Measurements from ENCODE around the gene RTN4RL2. TPM values are rescaled to one million over a fixed set of nuclear protein-coding genes. Genes with fewer than 3 reads are reported as not detected.

The RTN4RL2 gene
- total RNA-seq, 1 donor from 2014 or later = 3.2 TPM

DNA sequence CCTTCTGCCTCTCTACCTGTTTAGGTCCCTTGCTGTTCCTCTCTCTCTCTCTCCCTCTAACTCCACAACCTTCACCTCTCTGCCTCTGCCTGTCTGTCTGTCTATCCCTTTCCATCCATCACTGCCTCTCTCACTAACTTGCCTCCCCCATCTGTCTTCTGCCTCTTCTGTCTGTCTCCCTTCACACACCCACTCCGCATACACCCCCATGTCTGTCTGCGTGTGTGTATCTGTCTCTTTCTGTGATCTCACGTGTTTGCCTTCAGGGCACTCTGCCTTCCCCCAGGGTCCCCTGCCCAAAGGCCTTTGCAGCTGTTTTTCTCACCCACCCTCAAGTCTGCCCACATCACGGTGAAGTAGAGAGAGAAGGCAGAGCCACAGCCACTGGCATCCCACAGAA lies 7.9 kb downstream of the RTN4RL2 start:
- no peak for DNase-seq
- Histone ChIP-seq H3K9me3 (no peaks in the 10 kb centered on the region), H3K4me1 (no peaks in the 10 kb centered on the region), H3K27me3 (no peaks in the 10 kb centered on the region), H3K27ac (no peak overlapping the region), H3K4me3 (no peak overlapping the region), H3K36me3 (no peaks in the 10 kb centered on the region)
- no peak for ATAC-seq
- intact Hi-C loops (cut with DNase I) = no loop called here
- TF ChIP-seq, protein P1, sequence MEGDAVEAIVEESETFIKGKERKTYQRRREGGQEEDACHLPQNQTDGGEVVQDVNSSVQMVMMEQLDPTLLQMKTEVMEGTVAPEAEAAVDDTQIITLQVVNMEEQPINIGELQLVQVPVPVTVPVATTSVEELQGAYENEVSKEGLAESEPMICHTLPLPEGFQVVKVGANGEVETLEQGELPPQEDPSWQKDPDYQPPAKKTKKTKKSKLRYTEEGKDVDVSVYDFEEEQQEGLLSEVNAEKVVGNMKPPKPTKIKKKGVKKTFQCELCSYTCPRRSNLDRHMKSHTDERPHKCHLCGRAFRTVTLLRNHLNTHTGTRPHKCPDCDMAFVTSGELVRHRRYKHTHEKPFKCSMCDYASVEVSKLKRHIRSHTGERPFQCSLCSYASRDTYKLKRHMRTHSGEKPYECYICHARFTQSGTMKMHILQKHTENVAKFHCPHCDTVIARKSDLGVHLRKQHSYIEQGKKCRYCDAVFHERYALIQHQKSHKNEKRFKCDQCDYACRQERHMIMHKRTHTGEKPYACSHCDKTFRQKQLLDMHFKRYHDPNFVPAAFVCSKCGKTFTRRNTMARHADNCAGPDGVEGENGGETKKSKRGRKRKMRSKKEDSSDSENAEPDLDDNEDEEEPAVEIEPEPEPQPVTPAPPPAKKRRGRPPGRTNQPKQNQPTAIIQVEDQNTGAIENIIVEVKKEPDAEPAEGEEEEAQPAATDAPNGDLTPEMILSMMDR (IDR thresholded peaks at IDR 0.05) = no peak

DNA sequence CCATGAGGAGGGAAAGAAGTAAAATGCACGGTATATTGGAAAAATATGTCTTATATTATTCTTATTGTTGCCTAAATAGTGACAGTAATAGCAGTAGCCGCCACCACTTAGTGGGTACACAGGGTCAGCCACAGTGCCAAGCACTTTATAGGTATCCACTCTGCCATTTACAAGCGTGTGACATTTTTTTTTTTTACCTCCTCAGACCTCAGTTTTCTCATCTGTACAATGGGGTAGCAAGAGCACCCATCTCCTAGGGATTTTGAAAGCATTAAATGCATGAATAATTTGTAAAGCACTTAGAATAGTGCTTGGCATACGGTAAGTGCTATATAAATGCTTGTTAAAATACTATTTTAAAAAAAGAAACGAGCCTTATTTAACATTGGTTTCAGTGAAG lies 8.9 kb downstream of the RTN4RL2 start:
- H3K4me3 ChIP-seq = no peak overlapping the region

DNA sequence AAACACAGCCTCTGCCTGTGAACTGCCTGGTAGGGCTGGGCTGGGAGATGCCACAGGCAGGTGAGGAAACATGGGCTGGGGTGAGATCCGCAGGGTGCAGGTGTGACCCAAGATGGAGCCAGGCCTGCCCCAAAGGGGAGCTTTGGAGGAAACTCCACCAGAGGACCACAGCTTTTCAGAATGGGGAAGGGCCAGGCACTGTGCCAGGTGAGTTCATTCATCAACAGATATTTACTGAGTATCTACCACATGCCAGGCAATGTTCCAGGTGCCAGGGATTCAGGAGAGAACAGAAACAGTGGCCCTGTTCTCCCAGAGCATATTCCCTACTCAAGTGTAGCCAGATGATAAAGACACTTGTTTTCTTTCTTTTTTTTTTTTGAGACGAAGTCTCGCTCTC lies 11.2 kb downstream of the RTN4RL2 start:
- Histone ChIP-seq H3K27ac (no peak overlapping the region), H3K9me3 (no peaks in the 10 kb centered on the region), H3K27me3 (no peaks in the 10 kb centered on the region), H3K36me3 (no peaks in the 10 kb centered on the region), H3K4me3 (no peak overlapping the region), H3K4me1 (peaks cover 6% of the 10 kb centered on the region)
- ATAC-seq (no peak), DNase-seq (no peak)
- intact Hi-C loops (cut with DNase I) = no loop called here
- TF ChIP-seq, protein P1 (IDR thresholded peaks at IDR 0.05) = no peak

More for the DNA sequence above, 8.9 kb downstream of the RTN4RL2 start:
- TF ChIP-seq, protein P1 (IDR thresholded peaks at IDR 0.05) = no peak
- no peaks in the 10 kb centered on the region for H3K36me3 ChIP-seq
- no peaks in the 10 kb centered on the region for H3K27me3 ChIP-seq
- H3K9me3 ChIP-seq = no peaks in the 10 kb centered on the region
- ATAC-seq = no peak
- no peak for DNase-seq
- intact Hi-C loops (cut with DNase I) = no loop called here
- H3K27ac ChIP-seq = no peak overlapping the region
- H3K4me1 ChIP-seq = no peaks in the 10 kb centered on the region

DNA sequence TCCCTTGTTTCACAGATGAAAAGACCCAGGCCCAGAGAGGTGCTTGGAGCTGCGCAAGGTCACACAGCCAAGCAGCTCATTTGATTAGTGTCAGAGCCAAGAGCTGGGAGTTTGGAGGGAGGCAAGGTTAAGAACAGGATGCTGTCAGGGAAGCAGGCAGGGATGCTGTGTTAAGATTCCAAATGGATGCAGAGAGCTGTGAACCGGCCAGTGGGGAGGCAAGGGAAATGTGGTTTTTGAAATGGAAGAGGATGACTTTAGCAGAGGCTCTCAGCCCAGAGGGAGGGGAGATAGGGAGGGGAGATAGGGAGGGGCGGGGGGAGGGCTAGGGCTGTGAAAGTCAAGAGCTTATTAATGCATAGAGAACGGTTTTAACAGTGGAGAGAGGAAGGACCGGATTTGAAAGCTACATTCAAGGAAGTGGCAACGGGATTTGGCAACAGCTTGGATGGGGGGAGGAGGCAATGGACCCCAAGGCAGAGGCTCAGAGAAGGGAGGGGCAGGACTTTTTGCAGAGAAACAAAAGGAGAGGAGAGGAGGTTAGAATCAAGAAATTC lies 13.0 kb downstream of the RTN4RL2 start:
- intact Hi-C loops (cut with DNase I) = no loop called here
- Histone ChIP-seq H3K27ac (no peak overlapping the region), H3K9me3 (no peaks in the 10 kb centered on the region), H3K36me3 (no peaks in the 10 kb centered on the region), H3K4me3 (no peak overlapping the region), H3K27me3 (no peaks in the 10 kb centered on the region), H3K4me1 (peaks cover 12% of the 10 kb centered on the region)
- TF ChIP-seq, protein P1 (IDR thresholded peaks at IDR 0.05) = no peak
- DNase-seq = no peak
- no peak for ATAC-seq

DNA sequence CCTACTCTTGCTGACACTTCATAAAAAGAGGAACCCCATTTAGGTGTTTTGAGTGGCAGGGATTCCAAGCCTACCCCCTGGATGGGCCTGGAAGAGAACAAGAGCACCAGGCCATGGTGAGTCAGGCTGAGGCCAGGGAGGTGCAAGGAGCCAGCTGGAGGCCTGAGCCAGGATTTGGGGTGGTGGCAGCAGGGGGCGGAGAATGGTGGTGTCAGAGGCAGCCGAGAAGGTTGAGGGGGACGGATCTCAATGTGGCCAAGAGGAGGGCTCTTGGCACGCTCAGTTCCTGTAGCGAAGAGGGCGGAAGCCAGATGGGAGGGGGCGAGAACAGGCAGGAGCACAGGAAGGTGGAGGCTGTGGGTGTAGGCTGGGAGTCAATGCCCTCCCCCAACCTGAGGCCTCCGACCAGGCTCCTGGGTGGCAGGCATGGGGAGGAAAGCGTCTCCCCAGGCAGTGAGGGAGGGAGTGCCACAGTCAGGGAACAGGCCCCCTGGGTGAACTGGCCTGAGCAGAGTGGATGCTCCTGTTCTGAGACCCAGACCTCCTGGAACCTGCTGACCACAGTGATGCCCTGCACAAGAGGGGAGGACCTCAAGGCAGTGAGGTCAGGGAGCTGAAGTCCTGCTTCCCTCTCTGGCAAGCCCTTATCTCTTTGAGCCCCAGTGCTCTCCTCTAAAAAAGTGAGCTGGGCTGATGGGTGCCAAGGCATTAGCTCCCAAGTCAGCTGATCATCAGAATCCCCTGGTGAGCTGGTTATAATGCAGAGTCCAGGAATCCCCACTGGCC lies 13.9 kb downstream of the RTN4RL2 start:
- no peaks in the 10 kb centered on the region for H3K36me3 ChIP-seq
- ATAC-seq (no peak), DNase-seq (no peak)
- no peaks in the 10 kb centered on the region for H3K27me3 ChIP-seq
- no peaks in the 10 kb centered on the region for H3K9me3 ChIP-seq
- TF ChIP-seq, protein P1 (IDR thresholded peaks at IDR 0.05) = no peak
- H3K4me1 ChIP-seq = peaks cover 12% of the 10 kb centered on the region
- H3K4me3 ChIP-seq = no peak overlapping the region
- no peak overlapping the region for H3K27ac ChIP-seq
- intact Hi-C loops (cut with DNase I) = no loop called here

Measured in upper lobe of right lung (tissue), 1 donor.